H1 (cell line): ENCODE measurements around the gene DBF4B. TPM values are rescaled to one million over a fixed set of nuclear protein-coding genes. Genes with fewer than 3 reads are reported as not detected.

Source experiments
- CTCF ChIA-PET: fragments of 300-600 bp; sonication (Branson Sonifier 250); formaldehyde crosslinking; loops from one replicate; lab custom pipeline; 2021; ENCODE audit not compliant: partially characterized antibody; lab: Charles Lee
- POLR2A ChIA-PET: fragments of 300-600 bp; sonication (Branson Sonifier 250); formaldehyde crosslinking; loops from one replicate; lab custom pipeline; 2021; ENCODE audit warnings: inconsistent platforms; ENCODE audit not compliant: partially characterized antibody; lab: Charles Lee
- DNase-seq, 2 experiments: peaks; one replicate each; pipeline versions ENCODE4 v3.0.0 to v3.0.0-alpha.2; 2010 to 2022; ENCODE audit warnings: low spot score in 2 of 2, low read depth in 1 of 2, mixed read lengths in 1 of 2
- FAIRE-seq: peaks from 2 replicates; lab custom pipeline; 2011; peaks lifted over from hg19 to GRCh38; lab: Jason Lieb, UNC
- H2AFZ ChIP-seq: 2 replicates; pipeline ENCODE4 v1.8.1; 2012; ENCODE audit warnings: low read length, inconsistent platforms
- H2AK5ac ChIP-seq: 2 replicates; pipeline ENCODE4 v1.6.1; 2013; ENCODE audit warnings: low read depth, low read length
- H2BK120ac ChIP-seq: replicated peaks from 2 replicates; pipeline ENCODE3; 2013; ENCODE audit warnings: low read depth, low read length, inconsistent platforms
- H2BK12ac ChIP-seq: 2 replicates; pipeline ENCODE4 v1.6.1; 2013; ENCODE audit warnings: low read depth, low read length
- H2BK15ac ChIP-seq: 2 replicates; pipeline ENCODE4 v1.6.1; 2013; ENCODE audit warnings: low read length
- H2BK20ac ChIP-seq: 2 replicates; pipeline ENCODE4 v1.6.1; 2013; ENCODE audit warnings: low read length
- H2BK5ac ChIP-seq: 2 replicates; pipeline ENCODE4 v1.6.1; 2013; ENCODE audit warnings: low read depth, low read length
- H3K14ac ChIP-seq: 2 replicates; pipeline ENCODE4 v1.6.1; 2013; ENCODE audit warnings: inconsistent platforms; ENCODE audit not compliant: insufficient read length
- H3K18ac ChIP-seq: 2 replicates; pipeline ENCODE4 v1.6.1; 2013; ENCODE audit warnings: low read length; ENCODE audit errors: extremely low read depth
- H3K23ac ChIP-seq: 2 replicates; pipeline ENCODE4 v1.6.1; 2013; ENCODE audit warnings: inconsistent platforms; ENCODE audit not compliant: insufficient read length
- H3K23me2 ChIP-seq: 2 replicates; pipeline ENCODE4 v1.6.1; 2013; ENCODE audit warnings: low read depth, low read length
- H3K27ac ChIP-seq: 2 replicates; pipeline ENCODE4 v1.6.1; 2011; ENCODE audit warnings: low read depth, low read length, inconsistent platforms
- H3K27me3 ChIP-seq, 4 experiments: replicated peaks in 1 of 4; 1 replicate in 1 of 4; 2 replicates in 3 of 4; pipeline versions ENCODE4 v1.6.1 to v1.8.1; 2011 to 2013; ENCODE audit warnings: low read length in 3 of 4, mild to moderate bottlenecking in 3 of 4, inconsistent platforms in 2 of 4, mixed read lengths in 2 of 4, moderate library complexity in 1 of 4; ENCODE audit not compliant: control insufficient read depth in 3 of 4, insufficient read depth in 3 of 4; ENCODE audit errors: extremely low read depth in 1 of 4
- H3K36me3 ChIP-seq, 4 experiments: 2 replicates each; pipeline versions ENCODE4 v1.6.1 to v1.8.1; 2011 to 2013; ENCODE audit warnings: mild to moderate bottlenecking in 4 of 4, low read length in 3 of 4, moderate library complexity in 2 of 4, control low read depth in 1 of 4, inconsistent platforms in 1 of 4; ENCODE audit not compliant: insufficient read depth in 4 of 4, control insufficient read depth in 2 of 4
- H3K4ac ChIP-seq: replicated peaks from 2 replicates; pipeline ENCODE3; 2013; ENCODE audit warnings: low read length, low read depth, mixed read lengths, inconsistent platforms; ENCODE audit not compliant: insufficient read length
- H3K4me1 ChIP-seq, 4 experiments: replicated peaks in 1 of 4; 1 replicate in 1 of 4; 2 replicates in 3 of 4; pipeline versions ENCODE4 v1.6.1 to v1.8.1; 2011 to 2013; ENCODE audit warnings: low read length in 3 of 4, inconsistent platforms in 2 of 4, mixed read lengths in 1 of 4; ENCODE audit not compliant: insufficient read depth in 4 of 4, control insufficient read depth in 3 of 4
- H3K4me2 ChIP-seq, 2 experiments: 2 replicates each; pipeline versions ENCODE4 v1.6.1 to v1.8.1; 2011 to 2013; ENCODE audit warnings: low read depth in 2 of 2, low read length in 2 of 2, control low read depth in 1 of 2, inconsistent platforms in 1 of 2, mild to moderate bottlenecking in 1 of 2; ENCODE audit not compliant: insufficient read depth in 1 of 2
- H3K4me3 ChIP-seq, 4 experiments: fragments of 200-600, 300-600 bp in 1 of 4; sonication (generic), shearing (Covaris generic), sonication (Bioruptor Twin) in 1 of 4; 2 replicates each; pipeline versions ENCODE4 v1.5.1 to v1.8.1; 2011 to 2016; ENCODE audit warnings: low read length in 4 of 4, low read depth in 3 of 4, control low read depth in 2 of 4, inconsistent platforms in 2 of 4, mild to moderate bottlenecking in 2 of 4, mixed read lengths in 1 of 4, moderate library complexity in 1 of 4; ENCODE audit not compliant: insufficient read depth in 2 of 4; ENCODE audit errors: extremely low read depth in 1 of 4
- H3K56ac ChIP-seq: replicated peaks from 2 replicates; pipeline ENCODE3; 2013; ENCODE audit warnings: low read depth, mild to moderate bottlenecking, mixed read lengths, low read length, inconsistent platforms; ENCODE audit not compliant: insufficient read length
- H3K79me1 ChIP-seq: 2 replicates; pipeline ENCODE4 v1.6.1; 2013; ENCODE audit warnings: low read depth, low read length, control low read depth
- H3K79me2 ChIP-seq, 2 experiments: 2 replicates each; pipeline versions ENCODE4 v1.6.1 to v1.8.1; 2012 to 2013; ENCODE audit warnings: low read length in 2 of 2, mild to moderate bottlenecking in 2 of 2, inconsistent platforms in 1 of 2; ENCODE audit not compliant: insufficient read depth in 2 of 2, control insufficient read depth in 1 of 2
- H3K9ac ChIP-seq, 4 experiments: replicated peaks in 1 of 4; 1 replicate in 1 of 4; 2 replicates in 3 of 4; pipeline versions ENCODE4 v1.6.1 to v1.8.1; 2011 to 2013; ENCODE audit warnings: low read depth in 3 of 4, low read length in 3 of 4, control low read depth in 2 of 4, mild to moderate bottlenecking in 2 of 4, moderate library complexity in 2 of 4, inconsistent platforms in 1 of 4; ENCODE audit errors: extremely low read depth in 1 of 4
- H3K9me3 ChIP-seq, 2 experiments: 2 replicates each; pipeline versions ENCODE4 v1.6.1 to v1.8.1; 2012 to 2013; ENCODE audit warnings: mild to moderate bottlenecking in 2 of 2, moderate library complexity in 2 of 2, control low read depth in 1 of 2, inconsistent platforms in 1 of 2, low read depth in 1 of 2, low read length in 1 of 2, mixed read lengths in 1 of 2; ENCODE audit not compliant: insufficient read depth in 2 of 2
- H4K20me1 ChIP-seq, 2 experiments: replicated peaks in 1 of 2; 2 replicates each; pipeline versions ENCODE3 to v1.8.1; 2011 to 2013; ENCODE audit warnings: inconsistent platforms in 2 of 2, low read length in 2 of 2, mild to moderate bottlenecking in 1 of 2; ENCODE audit not compliant: insufficient read depth in 2 of 2, control insufficient read depth in 1 of 2
- H4K5ac ChIP-seq: 2 replicates; pipeline ENCODE4 v1.6.1; 2013; ENCODE audit warnings: low read length, low read depth, mixed read lengths, inconsistent platforms; ENCODE audit not compliant: insufficient read length
- H4K8ac ChIP-seq: 2 replicates; pipeline ENCODE4 v1.8.0; 2013; ENCODE audit warnings: mild to moderate bottlenecking, moderate library complexity, low read length, inconsistent platforms; ENCODE audit not compliant: insufficient read depth; ENCODE audit errors: extremely low read depth
- H4K91ac ChIP-seq: replicated peaks from 2 replicates; pipeline ENCODE3; 2013; ENCODE audit warnings: low read length, mixed read lengths, inconsistent platforms; ENCODE audit not compliant: insufficient read length
- BRCA1 ChIP-seq: IDR thresholded peaks from 2 replicates; pipeline ENCODE4 v1.6.1; 2012; ENCODE audit warnings: low read depth, low read length, improper control_type of control experiment
- CTCF ChIP-seq, 3 experiments: IDR thresholded peaks; 1 replicate in 2 of 3; 2 replicates in 1 of 3; pipeline versions ENCODE4 v1.5.1 to v1.6.1; 2011; ENCODE audit warnings: low read length in 3 of 3, mild to moderate bottlenecking in 3 of 3, inconsistent platforms in 2 of 3, low read depth in 1 of 3, moderate library complexity in 1 of 3; ENCODE audit not compliant: insufficient read depth in 1 of 3; ENCODE audit errors: control extremely low read depth in 1 of 3
- EGR1 ChIP-seq: IDR thresholded peaks from 2 replicates; pipeline ENCODE4 v1.6.1; 2011; ENCODE audit warnings: low read depth, low read length, borderline replicate concordance
- JUN ChIP-seq: IDR thresholded peaks from 2 replicates; pipeline ENCODE4 v1.6.1; 2011; ENCODE audit warnings: low read depth, mild to moderate bottlenecking, improper control_type of control experiment, low read length
- RAD21 ChIP-seq, 2 experiments: IDR thresholded peaks in 1 of 2; conservative IDR thresholded peaks in 1 of 2; 2 replicates each; pipeline ENCODE4 v1.6.1; 2011; ENCODE audit warnings: low read depth in 2 of 2, low read length in 2 of 2, improper control_type of control experiment in 1 of 2, inconsistent platforms in 1 of 2, mild to moderate bottlenecking in 1 of 2, moderate library complexity in 1 of 2
- RFX5 ChIP-seq: IDR thresholded peaks from 2 replicates; pipeline ENCODE4 v1.6.1; 2011; ENCODE audit warnings: low read depth, low read length, improper control_type of control experiment, borderline replicate concordance
- SAP30 ChIP-seq: fragments of 300-600 bp; sonication (generic); IDR thresholded peaks from 2 replicates; pipeline ENCODE4 v1.7.1; 2012; ENCODE audit warnings: low read length, moderate library complexity, mild to moderate bottlenecking, inconsistent platforms; ENCODE audit not compliant: insufficient read depth, insufficient replicate concordance
- SIN3A ChIP-seq, 2 experiments: IDR thresholded peaks in 1 of 2; conservative IDR thresholded peaks in 1 of 2; 2 replicates each; pipeline ENCODE4 v1.6.1; 2011 to 2012; ENCODE audit warnings: low read length in 2 of 2, improper control_type of control experiment in 1 of 2, low read depth in 1 of 2, mild to moderate bottlenecking in 1 of 2
- SRF ChIP-seq: IDR thresholded peaks from 2 replicates; pipeline ENCODE4 v1.6.1; 2011; ENCODE audit warnings: mild to moderate bottlenecking, low read depth, low read length, moderate library complexity
- SUZ12 ChIP-seq: fragments of 200-600 bp; sonication (generic); IDR thresholded peaks from 2 replicates; pipeline ENCODE4 v1.6.1; 2012; ENCODE audit warnings: mild to moderate bottlenecking, inconsistent platforms, low read length, moderate library complexity, mixed read lengths
- WGBS, 2 experiments: shearing (Covaris generic) in 1 of 2; methylation state at CpG; one replicate each; pipeline versions ENCODE4 v1.1.6 to v1.1.7; 2013 to 2015; ENCODE audit warnings: low lambda C conversion rate in 2 of 2, mixed read lengths in 2 of 2, inconsistent platforms in 1 of 2, low coverage in 1 of 2, missing lambda C conversion rate in 1 of 2; ENCODE audit not compliant: insufficient replicate concordance in 2 of 2, insufficient coverage in 1 of 2, insufficient read length in 1 of 2; ENCODE audit errors: extremely low coverage in 1 of 2, missing lambda C conversion rate in 1 of 2; 5-methylcytosine and 5-hydroxymethylcytosine counted together
- polyA plus RNA-seq, 7 experiments: library from polyadenylated mRNA; depleted of rRNA in 3 of 7; stranded (reverse) in 5 of 7; unstranded in 2 of 7; fragments of >200 nt in 5 of 7; fragments of 200-250 nt in 2 of 7; gene quantifications; 1 replicate in 5 of 7; 2 replicates in 1 of 7; 4 replicates in 1 of 7; pipeline versions ENCODE4 v1.2.1 to v1.2.3, GENCODE V29; 2011 to 2013; ENCODE audit warnings: missing spikeins in 2 of 7, mixed read lengths in 2 of 7
- total RNA-seq: library from RNA; stranded (reverse); fragmentation: NEBNext Ultra II Directional; extraction: Animal tissue kit (Norgen Biotek cat#: 25700); gene quantifications from 2 replicates; pipeline ENCODE4 v1.2.1, GENCODE V29; 2021

Gene DBF4B
- total and polyA plus RNA-seq, 2 of the 8 experiments (the other 6 are each of a cell fraction or from before 2014, with no cell fraction given): 20.2 to 26.9 TPM

DNA sequence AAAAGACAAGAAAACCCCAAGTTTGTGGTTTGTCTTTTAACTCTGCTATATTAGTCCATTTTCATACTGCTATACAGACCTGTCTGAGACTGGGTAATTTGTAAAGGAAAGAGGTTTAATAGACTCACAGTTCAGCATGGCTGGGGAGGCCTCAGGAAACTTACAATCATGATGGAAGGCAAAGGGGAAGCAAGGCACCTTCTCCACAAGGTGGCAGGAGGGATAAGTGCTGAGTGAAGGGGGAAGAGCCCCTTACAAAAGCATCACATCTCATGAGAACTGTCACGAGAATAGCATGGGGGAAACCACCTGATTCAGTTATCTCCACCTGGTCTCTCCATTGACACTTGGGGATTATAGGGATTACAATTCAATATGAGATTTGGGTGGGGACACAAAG is 36.8 kb downstream of the DBF4B start:
- H3K56ac ChIP-seq: no peak overlapping the region
- H3K9ac ChIP-seq: no peak overlapping the region
- H2BK5ac ChIP-seq: no peak overlapping the region
- no peak overlapping the region for H2AFZ ChIP-seq
- no peaks in the 10 kb centered on the region; the same call in 1 of the 2 replicates for H3K79me1 ChIP-seq
- H2BK12ac ChIP-seq: no peak overlapping the region
- H2AK5ac ChIP-seq: no peak overlapping the region
- no peaks in the 10 kb centered on the region for H3K23me2 ChIP-seq
- H2BK120ac ChIP-seq: no peak overlapping the region
- no peaks in the 10 kb centered on the region; a peak in 1 of 7 replicates for H3K4me1 ChIP-seq
- peak in 2 of 3 experiments; percentile 5 to 24; a peak in 3 of 4 replicates for TF ChIP-seq CTCF (IDR thresholded peaks at IDR 0.05; ENCODE audit: control extremely low read depth in 1 of 3, insufficient read depth in 1 of 3, low read depth in 1 of 3, low read length in 3 of 3)
- TF ChIP-seq RFX5: no peak
- TF ChIP-seq SIN3A (conservative IDR thresholded peaks at IDR 0.05 in 1 of 2, IDR thresholded peaks at IDR 0.05 in 1 of 2; ENCODE audit: low read depth in 1 of 2, low read length in 2 of 2): no peak
- no peak for TF ChIP-seq EGR1
- TF ChIP-seq BRCA1: no peak
- TF ChIP-seq RAD21 (IDR thresholded peaks at IDR 0.05 in 1 of 2, conservative IDR thresholded peaks at IDR 0.05 in 1 of 2; ENCODE audit: low read depth in 2 of 2, low read length in 2 of 2): peak; percentile 18 to 24; a peak in 3 of 4 replicates
- TF ChIP-seq SAP30: no peak
- no peak for TF ChIP-seq SRF
- TF ChIP-seq SUZ12: no peak
- TF ChIP-seq JUN: no peak
- TF ChIP-seq, all 59 proteins: peak for 2
- Histone ChIP-seq H4K91ac (no peak overlapping the region), H3K27ac (no peak overlapping the region), H3K4me2 (no peak overlapping the region), H3K79me2 (no peaks in the 10 kb centered on the region), H2BK20ac (no peak overlapping the region), H2BK15ac (no peak overlapping the region), H3K36me3 (peaks cover 0 to 24% (median 7%) of the 10 kb centered on the region in 4 experiments; a peak in 5 of 8 replicates), H4K8ac (no peak overlapping the region), H3K14ac (no peak overlapping the region), H3K4me3 (no peak overlapping the region), H4K20me1 (no peaks in the 10 kb centered on the region), H3K9me3 (no peaks in the 10 kb centered on the region), H3K18ac (no peak overlapping the region), H4K5ac (no peak overlapping the region), H3K4ac (no peak overlapping the region), H3K27me3 (no peaks in the 10 kb centered on the region), H3K23ac (no peak overlapping the region)
- ChIA-PET POLR2A (interaction anchor here (0.6 to 1.0 kb wide), 2 partner anchors 9 to 41 kb away, joined by 3 to 4 read pairs; no protein-coding TSS in a partner anchor), CTCF (interaction anchor here (0.8 to 1.2 kb wide), 2 partner anchors 17 to 119 kb away, joined by 3 read pairs; no protein-coding TSS in a partner anchor)
- no peak for FAIRE-seq
- DNase-seq: no peak
- 72% methylated on average over 1 of the region's 1 CpG; no CpG with 5 or more reads in 1 of the 2 experiments for WGBS, 2 experiments
